HG03442 (cell line): Measurements from ENCODE around the gene ZBTB37.
"Not testable (repeated sequence)": the region's sequence is repeated elsewhere in the genome, so short reads cannot be mapped to it uniquely, and the experiment has no call there.

Experiments used
- ATAC-seq: cut with Tn5 transposase; IDR thresholded peaks from one replicate; pipeline ENCODE4 v1.9.1; 2021; ENCODE audit warnings: mild to moderate bottlenecking, moderate library complexity; ENCODE audit not compliant: unreplicated experiment

ZBTB37 gene

DNA sequence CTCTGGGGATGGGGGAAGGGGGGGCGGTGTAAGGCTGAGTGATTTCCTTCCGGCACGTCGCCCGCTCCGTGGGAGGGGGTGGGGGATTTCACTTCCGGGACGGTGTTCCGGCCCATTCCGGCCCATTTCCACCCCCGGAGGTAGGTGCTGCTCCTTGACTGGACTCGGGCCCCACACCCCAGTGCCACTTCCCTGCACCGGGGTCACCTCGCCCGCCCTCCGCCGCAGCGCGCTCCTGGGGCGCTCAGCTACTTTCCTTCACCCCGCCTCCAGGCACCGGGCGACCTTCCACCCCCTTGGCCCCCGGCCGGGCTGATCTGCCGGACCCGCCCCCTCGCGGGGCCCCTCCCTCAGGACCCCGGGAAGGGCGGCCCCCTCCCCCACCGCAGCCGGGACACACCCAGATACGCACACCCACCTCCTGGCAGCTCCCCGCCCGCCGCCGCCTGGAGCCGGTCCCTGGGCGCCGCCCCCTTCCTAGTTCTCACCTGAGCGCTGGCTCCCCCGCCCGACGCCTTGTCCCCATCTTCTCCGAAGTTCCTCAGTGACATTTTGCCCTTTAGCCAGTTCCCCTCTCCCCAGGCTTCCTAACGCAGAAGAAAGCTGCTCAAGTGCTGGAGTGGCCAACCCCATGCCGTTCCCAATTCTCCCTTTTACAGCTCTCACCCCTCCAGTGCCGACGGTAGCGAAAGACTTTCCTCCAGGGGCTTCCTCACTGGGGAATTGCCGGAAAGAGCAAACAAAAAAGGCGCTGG is at the start of gene ZBTB37:
Gene ZBTB37, plus strand, starts transcription at position 115 of the 755 bp plus-strand sequence. CDS start 1,846 bp downstream, outside the sequence.
- peak; percentile 62 for ATAC-seq

GRCh38 chr1:173818459-173818858 is 49.7 kb upstream of the ZBTB37 start:
- ATAC-seq, result no peak

DNA sequence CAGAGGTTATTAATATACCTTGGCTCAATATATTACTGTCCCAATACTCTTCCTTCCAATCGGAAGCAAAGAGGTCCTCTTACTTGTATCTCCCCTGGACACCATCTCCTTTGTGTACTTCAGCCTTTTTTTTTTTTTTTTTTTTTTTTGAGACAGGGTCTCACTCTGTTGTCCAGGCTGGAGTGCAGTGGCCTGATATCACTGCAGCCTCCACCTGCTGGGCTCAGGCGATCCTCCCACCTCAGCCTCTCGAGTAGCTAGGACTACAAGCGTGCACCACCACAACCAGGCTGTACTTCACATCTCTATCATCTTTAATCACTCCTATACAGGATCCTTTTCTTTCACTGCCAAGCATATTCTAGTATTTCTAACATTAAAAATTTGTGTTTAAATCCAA is 46.5 kb upstream of the ZBTB37 start:
- no peak for ATAC-seq

DNA sequence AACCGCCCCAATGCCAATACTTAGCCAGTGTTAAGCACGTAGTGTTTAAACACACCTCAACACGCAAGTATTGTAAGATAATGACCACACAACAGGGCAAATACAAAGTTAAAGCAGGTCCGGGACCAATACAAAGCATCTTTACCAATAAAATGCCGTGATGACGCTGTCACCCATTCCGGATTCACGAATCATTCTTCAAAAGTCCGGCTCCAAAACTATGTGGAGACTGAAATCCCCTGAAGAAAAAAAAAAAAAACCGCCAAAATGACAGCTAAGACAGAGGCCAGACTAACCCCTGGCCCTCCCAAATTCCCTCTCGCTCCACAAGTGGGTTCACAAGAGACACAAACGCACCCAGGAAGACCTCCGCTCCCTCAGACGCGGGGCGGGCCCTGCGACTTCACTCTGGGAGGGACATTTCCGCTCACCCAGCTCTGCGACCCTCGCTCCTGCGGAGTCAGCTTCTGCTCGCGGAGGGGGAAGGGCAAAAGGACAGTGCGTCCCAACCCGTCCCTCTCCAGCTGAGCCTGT is 44.3 kb upstream of the ZBTB37 start:
- ATAC-seq, result peak; percentile 40

- ATAC-seq, result peak; percentile 87
Measured at GRCh38 chr1:173824315-173825081, 43.7 kb upstream of the ZBTB37 start, which contains the start of the genes CENPL and DARS2. Gene CENPL, minus strand, starts transcription at chr1:173824883. Its CDS starts 13,584 bp downstream, at chr1:173811299. Gene DARS2, plus strand, starts transcription at chr1:173824673. Its CDS starts 557 bp downstream, at chr1:173825230.

GRCh38 chr1:173827611-173828010 is 40.6 kb upstream of the ZBTB37 start:
- ATAC-seq, result no peak

DNA sequence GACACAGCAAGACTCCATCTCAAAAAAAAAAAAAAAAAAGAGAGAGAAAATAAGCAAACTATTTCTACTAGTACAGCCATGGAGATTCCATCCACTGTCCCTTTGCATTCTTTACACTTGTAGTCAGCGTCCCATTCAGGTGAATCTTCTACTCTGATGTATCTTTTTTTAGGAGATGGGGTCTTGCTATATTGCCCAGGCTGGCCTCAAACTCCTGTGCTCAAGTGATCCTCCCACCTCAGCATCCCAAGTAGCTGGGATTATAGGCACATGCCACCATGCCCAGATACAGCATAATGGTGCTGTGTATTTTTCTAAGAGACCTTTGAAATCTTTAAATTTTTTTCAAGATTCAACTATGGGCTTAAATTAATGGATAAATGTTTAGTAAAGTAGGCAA is 35.4 kb upstream of the ZBTB37 start:
- ATAC-seq, result no peak

GRCh38 chr1:173852105-173852504 is 16.1 kb upstream of the ZBTB37 start:
- ATAC-seq, result no peak

- ATAC-seq, result no peak
Measured at GRCh38 chr1:173853074-173853473, 15.1 kb upstream of the ZBTB37 start.

DNA sequence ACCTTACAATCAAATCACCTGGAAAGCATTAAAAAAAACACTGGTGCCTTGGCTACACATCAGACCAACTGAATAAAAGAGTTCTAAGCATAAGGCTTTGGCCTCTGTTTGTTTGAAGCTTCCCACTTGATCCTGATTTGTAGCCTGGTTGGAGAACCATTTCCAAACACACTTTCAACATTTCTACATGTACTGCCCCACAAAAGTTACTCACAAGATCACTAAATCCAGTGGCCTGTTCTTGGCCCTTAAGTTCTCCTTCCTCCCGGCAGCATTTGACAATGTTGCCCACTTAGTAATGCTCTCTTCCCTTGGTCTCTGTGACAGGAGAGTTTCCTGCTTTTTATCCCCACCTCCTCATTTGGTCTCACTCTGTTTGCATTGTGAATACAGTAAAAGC is 12.2 kb upstream of the ZBTB37 start:
- ATAC-seq, result no peak

- ATAC-seq, result no peak
Measured at GRCh38 chr1:173856903-173857302, 11.3 kb upstream of the ZBTB37 start.

DNA sequence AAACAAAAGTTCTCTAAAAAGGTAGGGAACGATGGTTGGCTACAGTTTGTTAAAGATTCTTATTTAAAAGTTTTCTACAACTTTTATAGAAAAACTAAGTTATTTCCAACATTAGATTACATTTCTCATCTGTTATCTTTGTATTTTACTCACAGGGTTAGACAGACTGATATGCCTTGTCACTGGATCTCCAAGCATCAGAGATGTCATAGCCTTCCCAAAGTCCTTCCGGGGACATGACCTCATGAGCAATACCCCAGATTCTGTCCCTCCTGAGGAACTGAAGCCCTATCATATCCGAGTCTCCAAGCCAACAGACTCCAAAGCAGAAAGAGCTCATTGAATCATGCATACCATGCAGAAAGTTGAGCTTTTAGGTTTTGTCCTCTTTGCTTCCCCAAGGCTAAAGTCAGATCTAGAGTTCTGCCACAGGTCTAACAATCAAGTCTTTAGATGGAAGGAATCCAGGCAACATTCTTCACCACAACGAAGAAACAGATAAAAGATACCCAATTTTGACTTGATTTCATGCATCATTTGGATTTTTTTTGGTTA is 10.7 kb upstream of the ZBTB37 start:
- ATAC-seq, result no peak

GRCh38 chr1:173859547-173859946 is 8.6 kb upstream of the ZBTB37 start:
- not testable (repeated sequence) for ATAC-seq

DNA sequence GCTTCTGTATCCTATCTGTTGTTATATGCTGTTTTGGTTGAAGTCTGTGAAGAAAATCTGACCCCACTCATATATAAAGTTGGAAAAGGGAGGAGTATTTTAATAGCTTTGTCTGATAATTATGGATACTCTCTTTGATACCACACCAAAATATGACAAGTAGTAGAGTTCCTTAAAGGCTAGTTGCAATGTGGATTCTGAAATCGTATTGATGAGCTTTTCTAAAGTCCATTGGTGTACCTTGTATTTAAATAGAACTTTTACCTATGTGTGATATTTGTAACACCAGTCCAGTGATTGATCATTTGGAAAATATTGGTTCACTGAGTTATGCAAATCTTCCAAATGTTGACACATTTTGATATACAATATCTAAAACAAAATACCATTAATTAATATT is 8.1 kb upstream of the ZBTB37 start:
- ATAC-seq, result no peak

GRCh38 chr1:173861731-173862145 is 6.4 kb upstream of the ZBTB37 start:
- no peak for ATAC-seq

GRCh38 chr1:173862146-173862768 is 5.9 kb upstream of the ZBTB37 start:
- not testable (repeated sequence) for ATAC-seq

- ATAC-seq, result no peak
Measured at GRCh38 chr1:173862769-173863223, 5.4 kb upstream of the ZBTB37 start.

DNA sequence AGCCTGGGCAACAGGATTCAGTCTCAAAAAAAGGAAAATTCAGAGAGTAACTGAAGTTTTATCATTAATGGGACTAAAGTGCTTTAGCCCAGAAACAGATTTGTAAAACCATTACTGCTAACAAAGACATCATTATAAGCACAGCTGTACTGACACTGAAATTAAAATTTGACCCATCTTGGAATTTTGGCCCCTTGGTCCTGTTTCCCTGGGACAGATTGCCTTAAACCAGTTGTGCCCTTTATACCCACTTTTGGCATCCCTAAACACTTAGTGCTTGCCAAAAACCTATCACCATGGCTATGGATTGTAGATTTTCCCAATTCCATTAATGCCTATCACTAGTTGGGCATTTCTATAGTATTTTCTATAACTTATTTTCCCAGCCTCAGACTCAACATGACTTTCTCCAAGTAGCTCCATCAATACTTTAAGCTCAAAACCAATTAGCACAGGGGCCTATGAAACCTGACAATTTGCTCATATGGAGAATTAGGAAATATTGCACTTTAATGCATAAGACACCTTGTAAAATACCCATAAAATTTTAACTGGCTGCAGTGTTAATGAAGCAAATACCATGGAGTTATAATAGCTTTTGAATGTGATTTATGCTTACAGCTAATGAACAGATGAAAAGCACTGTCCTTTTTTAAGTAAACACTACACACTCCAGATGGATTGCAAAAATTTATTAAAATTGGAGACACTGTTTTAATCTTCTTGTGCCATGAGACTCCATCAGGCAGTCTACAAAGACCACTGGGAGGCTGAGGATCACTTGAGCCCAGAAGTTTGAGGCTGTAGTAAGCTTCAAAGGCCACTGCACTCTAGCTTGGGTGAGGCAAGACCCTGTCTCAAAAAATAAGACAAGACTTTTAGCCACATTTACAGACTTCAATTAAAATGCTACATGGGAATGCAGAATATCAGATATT is 4.7 kb upstream of the ZBTB37 start:
- no peak for ATAC-seq

DNA sequence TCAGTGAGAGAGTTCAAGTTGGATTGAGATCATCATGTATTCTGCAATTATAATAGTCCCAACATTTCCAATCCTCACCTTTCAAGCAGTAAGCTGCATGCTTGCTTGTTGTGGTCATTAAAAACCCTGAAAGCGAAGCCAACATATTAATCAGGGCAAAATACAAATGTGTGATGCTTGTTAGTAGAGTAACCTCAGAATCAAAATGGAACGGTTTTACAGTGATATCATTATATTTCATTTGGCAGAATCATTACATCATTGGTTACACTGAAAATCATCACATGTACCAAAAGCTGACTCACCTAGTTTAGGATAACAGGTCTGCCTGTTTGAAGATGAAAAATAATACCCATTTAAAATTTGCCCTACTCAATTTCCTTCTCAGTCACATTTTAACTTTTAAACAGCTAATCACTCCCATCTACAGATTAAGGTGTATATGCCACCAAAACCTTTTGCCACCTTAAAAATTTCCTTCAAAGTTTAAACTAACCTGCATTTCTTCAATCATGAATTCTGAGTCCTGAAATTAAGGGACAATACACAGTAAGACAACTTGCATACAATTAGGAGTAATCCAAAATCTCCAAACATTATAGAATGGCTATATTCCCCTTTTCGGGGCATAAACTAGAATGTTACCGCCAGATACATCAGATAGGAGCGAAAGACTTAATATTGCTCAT is 3.9 kb upstream of the ZBTB37 start:
- ATAC-seq, result no peak
